HTR-8/SVneo (cell line): ENCODE data around the gene MACROD2.
"Not testable (repeated sequence)": the region's sequence is repeated elsewhere in the genome, so short reads cannot be mapped to it uniquely, and the experiment has no call there.

Experiments used
- DNase-seq: peaks from one replicate; pipeline ENCODE4 v3.0.0; 2011; ENCODE audit warnings: low spot score, mixed read lengths; ENCODE audit not compliant: insufficient read length
- FAIRE-seq: peaks from 2 replicates; lab custom pipeline; 2011; peaks lifted over from hg19 to GRCh38; lab: Jason Lieb, UNC

The MACROD2 gene

DNA sequence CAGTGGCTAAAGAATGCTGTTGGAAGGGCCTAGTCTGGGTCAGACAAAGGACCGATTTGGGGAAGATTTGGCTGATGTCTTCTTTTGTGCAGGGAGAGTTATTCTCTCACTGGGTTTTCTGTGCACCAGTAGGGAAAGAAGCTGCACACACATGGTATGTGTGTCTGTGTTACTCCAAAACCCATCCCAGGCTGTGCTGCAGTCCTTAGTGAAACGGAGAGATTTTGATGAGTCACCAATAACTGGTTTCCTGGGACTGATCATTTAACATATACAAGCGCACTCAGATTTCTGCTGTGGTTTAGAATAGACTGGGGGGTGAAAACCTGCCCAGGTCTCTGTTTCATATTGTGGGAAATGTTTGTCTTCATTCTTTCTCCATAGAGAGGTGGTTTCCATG lies 1528.1 kb downstream of the MACROD2 start:
- no peak for DNase-seq
- FAIRE-seq: no peak

- DNase-seq: no peak
- no peak for FAIRE-seq
Measured at GRCh38 chr20:15528391-15529111, 1533.2 kb downstream of the MACROD2 start.

GRCh38 chr20:15535863-15536262 lies 1540.5 kb downstream of the MACROD2 start:
- FAIRE-seq: no peak
- no peak for DNase-seq

DNA sequence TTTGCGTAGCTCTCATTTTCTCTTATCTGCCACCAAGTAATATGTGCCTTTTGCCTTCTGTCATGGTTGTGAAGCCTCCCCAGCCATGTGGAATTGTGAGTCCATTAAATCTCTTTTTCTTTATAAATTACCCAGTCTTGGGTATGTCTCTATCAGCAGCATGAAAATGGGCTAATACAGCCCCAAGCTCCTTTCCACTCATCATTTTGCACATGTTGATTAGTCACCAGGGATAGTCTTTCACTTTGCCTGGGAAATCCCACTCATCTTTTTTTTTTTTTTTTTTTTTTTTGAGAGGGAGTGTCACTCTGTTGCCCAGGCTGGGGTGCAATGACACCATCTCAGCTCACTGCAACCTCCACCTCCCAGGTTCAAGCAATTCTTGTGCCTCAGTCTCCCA lies 1541.9 kb downstream of the MACROD2 start:
- not testable (repeated sequence) for FAIRE-seq, DNase-seq

GRCh38 chr20:15542655-15543054 lies 1547.3 kb downstream of the MACROD2 start:
- FAIRE-seq: no peak
- DNase-seq: no peak

GRCh38 chr20:15544742-15545141 lies 1549.4 kb downstream of the MACROD2 start:
- FAIRE-seq (no peak), DNase-seq (no peak)

DNA sequence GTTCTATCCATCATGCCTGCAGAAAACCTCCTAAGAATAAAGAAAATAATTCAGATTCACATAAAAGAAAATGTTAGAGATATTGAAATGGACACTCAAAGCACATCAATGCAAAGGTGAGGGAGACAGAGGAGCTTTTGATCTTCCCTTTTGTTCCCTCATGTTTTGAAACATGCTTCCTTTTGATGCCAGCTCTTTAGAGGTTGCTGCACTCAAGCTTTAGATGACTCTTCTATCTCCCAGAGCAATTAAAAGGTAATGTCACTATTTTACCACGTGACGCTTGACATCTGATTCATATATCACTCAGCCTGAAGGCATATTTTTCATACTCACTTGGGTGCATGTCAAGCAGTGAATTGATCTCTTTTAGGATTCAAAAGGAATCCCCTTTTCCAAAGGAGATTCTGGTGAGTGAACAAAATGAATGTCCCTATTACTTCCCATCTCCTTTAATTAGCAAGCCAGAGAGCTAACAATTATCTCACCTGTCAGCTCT lies 1551.3 kb downstream of the MACROD2 start:
- DNase-seq (no peak), FAIRE-seq (no peak)

DNA sequence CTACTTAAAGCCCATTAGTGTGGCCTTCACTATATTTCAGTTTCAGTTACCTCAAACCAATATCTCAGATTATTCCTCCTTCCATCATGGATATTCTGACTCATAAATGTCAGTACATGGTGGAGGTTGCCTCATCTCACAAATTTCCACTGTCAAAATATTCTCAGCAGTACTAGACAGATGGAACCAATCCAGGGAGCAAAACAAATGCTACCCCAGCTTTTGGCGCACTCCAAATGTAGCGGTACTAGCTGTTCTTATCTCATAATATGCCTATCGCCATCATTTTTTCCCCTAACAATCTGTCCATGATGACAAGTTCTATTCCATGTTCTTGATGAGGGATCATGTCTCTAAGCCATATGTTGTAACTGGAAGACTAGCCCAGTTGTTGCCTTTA lies 1551.8 kb downstream of the MACROD2 start:
- FAIRE-seq: no peak

GRCh38 chr20:15550116-15550870 lies 1555.0 kb downstream of the MACROD2 start:
- DNase-seq (no peak), FAIRE-seq (no peak)

More for the DNA sequence above, 1551.8 kb downstream of the MACROD2 start:
- no peak for DNase-seq

GRCh38 chr20:15555913-15556312 lies 1560.6 kb downstream of the MACROD2 start:
- FAIRE-seq (no peak), DNase-seq (no peak)

- no peak for DNase-seq
- no peak for FAIRE-seq
Measured at GRCh38 chr20:15556869-15557268, 1561.6 kb downstream of the MACROD2 start.

- FAIRE-seq (no peak), DNase-seq (no peak)
Measured at GRCh38 chr20:15561070-15561569, 1565.8 kb downstream of the MACROD2 start.

GRCh38 chr20:15561707-15562404 lies 1566.5 kb downstream of the MACROD2 start:
- DNase-seq (no peak), FAIRE-seq (no peak)

- DNase-seq (no peak), FAIRE-seq (no peak)
Measured at GRCh38 chr20:15563836-15564235, 1568.5 kb downstream of the MACROD2 start.

GRCh38 chr20:15564981-15565380 lies 1569.7 kb downstream of the MACROD2 start:
- no peak for FAIRE-seq

GRCh38 chr20:15565786-15566185 lies 1570.5 kb downstream of the MACROD2 start:
- FAIRE-seq: no peak
- no peak for DNase-seq

More at GRCh38 chr20:15564981-15565380, 1569.7 kb downstream of the MACROD2 start:
- no peak for DNase-seq

GRCh38 chr20:15567219-15567618 lies 1571.9 kb downstream of the MACROD2 start:
- DNase-seq: no peak
- FAIRE-seq: no peak

GRCh38 chr20:15570156-15570555 lies 1574.8 kb downstream of the MACROD2 start:
- DNase-seq: no peak
- no peak for FAIRE-seq

DNA sequence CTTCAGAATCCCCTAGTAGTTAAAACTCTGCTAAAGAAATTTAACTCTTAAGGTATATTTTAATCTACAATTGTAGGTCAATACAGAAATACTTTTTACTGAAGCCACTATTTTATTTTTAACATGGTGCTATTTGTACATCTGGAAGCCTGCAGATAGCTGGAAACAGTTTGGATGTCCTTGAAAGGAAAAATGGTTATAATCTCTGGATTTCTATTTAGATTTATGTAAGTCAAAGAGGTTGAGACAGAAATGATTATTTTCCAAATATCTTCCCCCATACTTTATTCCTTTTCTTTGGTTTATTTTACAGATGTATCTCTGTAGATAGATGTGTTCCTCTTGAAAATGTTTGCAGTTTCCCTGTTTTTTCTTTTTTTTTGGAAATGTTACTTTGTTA lies 1575.7 kb downstream of the MACROD2 start:
- FAIRE-seq (no peak), DNase-seq (no peak)

DNA sequence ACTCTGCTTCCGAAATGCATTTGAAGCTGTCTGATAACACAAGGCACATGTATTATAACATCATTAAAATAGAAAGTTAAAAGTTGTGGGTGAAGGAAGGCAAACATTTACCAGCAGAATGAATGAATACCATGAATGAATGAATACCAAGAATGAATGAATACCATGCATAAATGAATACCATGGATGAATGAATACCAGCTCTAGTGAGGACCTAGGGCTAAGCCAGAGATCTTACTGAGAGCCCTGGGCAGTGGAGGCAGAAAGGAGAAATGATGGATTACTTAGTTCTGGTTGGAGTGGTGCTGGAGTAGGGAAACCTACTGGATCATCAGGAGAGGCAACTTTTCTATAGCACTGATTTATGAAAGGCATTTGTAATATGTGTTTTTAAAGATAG lies 1579.9 kb downstream of the MACROD2 start:
- no peak for FAIRE-seq

GRCh38 chr20:15576411-15576810 lies 1581.1 kb downstream of the MACROD2 start:
- DNase-seq: no peak
- FAIRE-seq: no peak

More for the DNA sequence above, 1579.9 kb downstream of the MACROD2 start:
- DNase-seq: no peak
